Measurements from ENCODE around the gene TP53AIP1.

DNA sequence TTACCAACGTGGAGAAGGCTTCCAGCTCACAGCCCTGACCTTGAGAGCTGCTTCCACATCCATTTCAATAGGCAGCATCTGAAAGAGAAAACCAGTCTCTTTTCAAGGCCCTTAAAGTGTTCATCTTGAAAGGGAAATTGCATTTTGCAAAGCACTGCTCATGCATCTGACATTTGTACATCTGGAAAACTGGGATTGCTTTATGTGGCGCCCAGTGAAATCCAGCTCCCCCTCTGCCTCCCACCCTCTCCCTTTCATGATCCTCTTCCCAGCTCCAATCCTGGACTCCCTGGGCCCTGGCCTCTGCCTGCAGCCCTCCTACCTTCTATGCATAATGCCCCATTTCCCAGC lies 17.4 kb downstream of the TP53AIP1 start:
- TF ChIP-seq, protein P1, sequence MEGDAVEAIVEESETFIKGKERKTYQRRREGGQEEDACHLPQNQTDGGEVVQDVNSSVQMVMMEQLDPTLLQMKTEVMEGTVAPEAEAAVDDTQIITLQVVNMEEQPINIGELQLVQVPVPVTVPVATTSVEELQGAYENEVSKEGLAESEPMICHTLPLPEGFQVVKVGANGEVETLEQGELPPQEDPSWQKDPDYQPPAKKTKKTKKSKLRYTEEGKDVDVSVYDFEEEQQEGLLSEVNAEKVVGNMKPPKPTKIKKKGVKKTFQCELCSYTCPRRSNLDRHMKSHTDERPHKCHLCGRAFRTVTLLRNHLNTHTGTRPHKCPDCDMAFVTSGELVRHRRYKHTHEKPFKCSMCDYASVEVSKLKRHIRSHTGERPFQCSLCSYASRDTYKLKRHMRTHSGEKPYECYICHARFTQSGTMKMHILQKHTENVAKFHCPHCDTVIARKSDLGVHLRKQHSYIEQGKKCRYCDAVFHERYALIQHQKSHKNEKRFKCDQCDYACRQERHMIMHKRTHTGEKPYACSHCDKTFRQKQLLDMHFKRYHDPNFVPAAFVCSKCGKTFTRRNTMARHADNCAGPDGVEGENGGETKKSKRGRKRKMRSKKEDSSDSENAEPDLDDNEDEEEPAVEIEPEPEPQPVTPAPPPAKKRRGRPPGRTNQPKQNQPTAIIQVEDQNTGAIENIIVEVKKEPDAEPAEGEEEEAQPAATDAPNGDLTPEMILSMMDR (IDR thresholded peaks at IDR 0.05; ENCODE audit: poor library complexity) = no peak
- TF ChIP-seq EZH2 (IDR thresholded peaks at IDR 0.05; ENCODE audit: borderline replicate concordance) (no peak), EZH2phosphoT487 (IDR thresholded peaks at IDR 0.05; ENCODE audit: low read depth, severe bottlenecking, unreplicated experiment) (no peak)

Data from hepatocyte (in vitro differentiated cells).